Activated T-helper 17 cell treated with anti-CD3 and anti-CD28 coated beads, Interleukin-2, amount 50 U/mL, for 72 hours (primary cell): ENCODE data around the gene NR4A2. TPM values are rescaled to one million over a fixed set of nuclear protein-coding genes. Genes with fewer than 3 reads are reported as not detected.

ENCODE experiments used
- ATAC-seq: fragments of 150-1000 bp; cut with Tn5 transposase; replicated peaks from 2 replicates; pipeline ENCODE4 v1.10.0; 2021; ENCODE audit warnings: mild to moderate bottlenecking, moderate library complexity
- H3K27ac Mint-ChIP-seq: one replicate; pipeline ENCODE4 v1.8.0; 2022; ENCODE audit warnings: mixed read lengths
- H3K27me3 Mint-ChIP-seq: one replicate; pipeline ENCODE4 v1.8.0; 2022; ENCODE audit warnings: mixed read lengths
- H3K36me3 Mint-ChIP-seq: one replicate; pipeline ENCODE4 v1.8.0; 2022; ENCODE audit warnings: low read depth, mild to moderate bottlenecking, mixed read lengths
- H3K4me1 Mint-ChIP-seq: one replicate; pipeline ENCODE4 v1.8.0; 2022; ENCODE audit warnings: mixed read lengths
- H3K4me3 Mint-ChIP-seq: one replicate; pipeline ENCODE4 v1.8.0; 2022; ENCODE audit warnings: mild to moderate bottlenecking, mixed read lengths
- H3K9me3 Mint-ChIP-seq: one replicate; pipeline ENCODE4 v1.8.0; 2022; ENCODE audit warnings: mixed read lengths
- total RNA-seq, 2 donors: library from RNA; stranded (reverse); gene quantifications; one replicate each; pipeline ENCODE4 v1.2.3, GENCODE V29; 2022

Gene NR4A2
- 10 to 100 TPM in 1 of 2 donors, 1 to 10 TPM in 1; 1.9 to 11.9 TPM for total RNA-seq

DNA sequence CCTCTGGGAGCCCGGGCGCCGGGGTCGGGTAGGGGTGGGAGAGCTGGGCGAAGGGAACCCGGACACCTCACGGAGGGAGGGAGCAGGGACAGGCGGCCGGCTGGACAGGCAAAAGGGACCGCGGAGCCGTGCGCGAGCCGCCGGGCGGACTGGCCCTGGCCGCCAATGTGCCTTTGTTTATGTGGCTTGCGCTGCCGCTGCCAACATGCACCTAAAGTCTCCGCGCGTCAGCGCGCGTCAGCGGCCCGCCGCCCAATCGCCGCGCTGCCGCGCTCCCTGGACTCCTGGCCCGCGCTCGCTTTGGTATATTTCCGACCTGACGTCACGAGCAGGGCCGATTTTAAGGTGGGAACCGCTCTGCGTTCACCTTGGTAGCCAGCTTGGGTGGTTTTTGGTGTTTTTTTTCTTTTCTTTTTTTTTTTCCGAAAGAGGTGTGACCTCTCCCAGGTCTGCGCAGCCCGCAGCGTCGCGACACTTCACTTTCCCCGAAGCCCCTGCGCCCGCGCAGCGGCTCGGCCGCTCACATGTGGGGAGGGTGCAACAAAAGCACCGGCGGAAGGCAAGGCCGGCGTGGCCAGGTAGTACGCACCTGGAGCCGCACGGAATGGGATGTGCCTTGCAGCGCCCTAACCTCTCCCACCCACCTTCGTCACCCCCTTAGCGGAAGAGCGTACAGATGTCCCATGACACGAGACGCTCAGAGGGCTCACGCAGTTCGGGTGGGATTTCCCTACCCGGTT is at the start of gene NR4A2:
NR4A2 (minus strand) TSS at position 188 of the 740 bp plus-strand sequence. CDS start 2,535 bp downstream, outside the sequence.
- Mint-ChIP-seq H3K9me3 (no peaks in the 10 kb centered on the region), H3K4me1 (peaks cover 19% of the 10 kb centered on the region), H3K27ac (peak within 1 kb of the TSS; percentile 100), H3K4me3 (peak within 1 kb of the TSS; percentile 99), H3K27me3 (peaks cover 5% of the 10 kb centered on the region), H3K36me3 (peaks cover 70% of the 10 kb centered on the region)
- peak; percentile 74 for ATAC-seq

DNA sequence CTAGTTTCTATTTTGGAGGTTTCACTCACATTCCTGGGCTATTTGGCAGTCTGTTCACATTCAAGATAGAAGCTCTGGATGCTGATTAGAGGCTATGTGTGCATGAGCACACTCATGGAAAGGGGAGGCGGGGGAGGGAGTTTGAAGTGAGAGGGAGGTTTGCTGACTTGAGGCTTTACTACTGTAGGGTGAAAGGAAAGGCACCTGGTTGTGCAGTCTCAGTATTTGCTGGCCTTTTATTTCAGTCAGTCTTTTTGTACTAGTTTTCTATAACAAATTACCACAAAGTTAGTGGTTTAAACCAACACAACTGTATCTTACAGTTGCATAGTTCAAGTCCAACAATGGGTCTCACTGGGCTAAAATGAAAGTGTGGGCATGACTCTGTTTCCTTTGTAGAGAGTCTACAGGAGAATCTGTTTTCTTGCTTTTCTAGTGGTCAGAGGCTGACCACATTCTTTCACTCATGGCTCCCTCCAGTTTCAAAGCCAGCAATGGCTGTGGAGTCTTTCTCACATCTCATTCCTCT is 47.7 kb upstream of the NR4A2 start:
- Mint-ChIP-seq H3K4me1 (peaks cover 5% of the 10 kb centered on the region), H3K27ac (no peak overlapping the region), H3K4me3 (no peak overlapping the region), H3K27me3 (no peaks in the 10 kb centered on the region), H3K9me3 (no peaks in the 10 kb centered on the region), H3K36me3 (no peaks in the 10 kb centered on the region)
- ATAC-seq, result peak; percentile 85

DNA sequence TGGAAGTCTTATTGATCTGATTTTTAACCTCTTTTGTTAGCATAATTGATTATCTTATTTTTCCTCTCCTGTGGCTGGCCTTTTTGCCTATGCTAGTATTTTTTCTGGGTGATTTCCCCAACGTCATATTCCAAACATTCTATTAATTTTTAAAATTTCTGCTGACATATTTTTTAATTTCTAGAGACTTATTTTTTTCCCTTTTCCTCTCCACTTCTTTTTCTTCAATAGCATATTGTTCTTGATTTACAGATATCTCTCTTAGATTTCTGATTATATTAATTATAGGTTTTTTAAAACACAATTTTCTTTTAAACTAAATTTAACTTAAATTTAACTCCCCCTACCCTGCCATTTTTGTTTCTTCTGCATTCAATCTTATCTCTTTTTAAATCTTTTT is 47.2 kb upstream of the NR4A2 start:
- no peaks in the 10 kb centered on the region for H3K9me3 Mint-ChIP-seq
- H3K4me1 Mint-ChIP-seq, result peaks cover 1% of the 10 kb centered on the region
- H3K27ac Mint-ChIP-seq, result no peak overlapping the region
- no peaks in the 10 kb centered on the region for H3K36me3 Mint-ChIP-seq
- no peak overlapping the region for H3K4me3 Mint-ChIP-seq
- H3K27me3 Mint-ChIP-seq, result no peaks in the 10 kb centered on the region
- ATAC-seq, result no peak

DNA sequence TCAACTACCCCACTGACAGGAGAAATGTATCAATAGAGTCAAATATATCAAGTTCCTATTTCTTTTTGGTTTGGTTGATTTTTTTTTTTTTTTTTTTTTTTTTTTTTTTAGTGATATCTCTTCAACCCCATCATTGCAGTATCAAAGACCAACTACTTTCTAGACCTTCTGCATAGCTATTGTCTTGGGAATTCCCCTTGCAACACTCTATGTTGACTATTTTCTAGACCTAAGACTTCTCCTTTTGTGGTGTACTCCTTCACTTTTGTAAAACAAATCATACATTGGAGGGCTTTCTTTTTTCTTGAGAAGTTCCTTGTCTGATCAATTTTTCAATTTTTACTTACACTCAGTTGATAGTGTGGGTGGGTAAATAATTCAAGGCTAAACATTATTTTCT is 46.5 kb upstream of the NR4A2 start:
- Mint-ChIP-seq H3K4me3 (no peak overlapping the region), H3K27me3 (no peaks in the 10 kb centered on the region), H3K36me3 (no peaks in the 10 kb centered on the region), H3K9me3 (no peaks in the 10 kb centered on the region), H3K4me1 (no peaks in the 10 kb centered on the region), H3K27ac (no peak overlapping the region)
- no peak for ATAC-seq

DNA sequence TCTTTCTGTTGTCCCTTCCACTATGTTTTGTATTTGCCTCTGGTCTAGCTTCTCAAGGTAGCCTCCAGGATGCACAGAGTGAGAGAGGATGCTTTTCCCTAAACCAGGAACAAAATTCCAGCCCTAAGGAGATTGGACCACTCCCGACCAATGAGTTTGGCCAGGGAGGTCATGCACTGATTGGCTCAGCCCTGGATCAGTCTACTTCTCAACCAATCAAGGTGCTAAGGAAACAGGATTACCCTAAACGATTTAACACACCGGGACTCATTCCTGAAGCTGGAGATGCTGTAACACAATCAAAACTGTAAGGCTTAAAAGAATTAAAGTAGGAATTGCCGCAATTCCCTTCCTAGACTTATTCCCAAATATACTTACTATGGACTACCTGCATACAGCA is 34.2 kb upstream of the NR4A2 start:
- H3K27me3 Mint-ChIP-seq, result no peaks in the 10 kb centered on the region
- no peak for ATAC-seq
- H3K4me3 Mint-ChIP-seq, result no peak overlapping the region
- no peak overlapping the region for H3K27ac Mint-ChIP-seq
- H3K36me3 Mint-ChIP-seq, result no peaks in the 10 kb centered on the region
- H3K4me1 Mint-ChIP-seq, result no peaks in the 10 kb centered on the region
- no peaks in the 10 kb centered on the region for H3K9me3 Mint-ChIP-seq

DNA sequence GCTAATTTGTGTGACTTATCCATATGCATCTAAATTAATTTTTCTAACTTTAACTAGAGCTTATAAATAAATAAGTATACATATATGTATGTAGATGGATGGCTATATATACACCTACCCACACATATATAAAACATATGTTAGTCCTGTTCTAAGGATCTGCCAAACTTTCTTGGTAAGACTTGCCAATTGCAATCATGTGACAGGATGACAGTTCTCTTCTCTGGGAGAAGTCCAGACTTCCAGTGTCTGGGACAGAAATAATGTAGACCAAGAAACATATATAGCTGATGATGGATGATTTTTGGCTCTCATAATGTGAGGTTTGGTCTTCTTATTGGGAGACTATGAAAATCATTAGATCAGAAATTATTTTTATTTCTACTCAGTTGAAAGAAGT is 30.6 kb upstream of the NR4A2 start:
- Mint-ChIP-seq H3K4me1 (no peaks in the 10 kb centered on the region), H3K4me3 (no peak overlapping the region), H3K36me3 (no peaks in the 10 kb centered on the region), H3K9me3 (no peaks in the 10 kb centered on the region), H3K27me3 (no peaks in the 10 kb centered on the region), H3K27ac (no peak overlapping the region)
- ATAC-seq, result no peak

DNA sequence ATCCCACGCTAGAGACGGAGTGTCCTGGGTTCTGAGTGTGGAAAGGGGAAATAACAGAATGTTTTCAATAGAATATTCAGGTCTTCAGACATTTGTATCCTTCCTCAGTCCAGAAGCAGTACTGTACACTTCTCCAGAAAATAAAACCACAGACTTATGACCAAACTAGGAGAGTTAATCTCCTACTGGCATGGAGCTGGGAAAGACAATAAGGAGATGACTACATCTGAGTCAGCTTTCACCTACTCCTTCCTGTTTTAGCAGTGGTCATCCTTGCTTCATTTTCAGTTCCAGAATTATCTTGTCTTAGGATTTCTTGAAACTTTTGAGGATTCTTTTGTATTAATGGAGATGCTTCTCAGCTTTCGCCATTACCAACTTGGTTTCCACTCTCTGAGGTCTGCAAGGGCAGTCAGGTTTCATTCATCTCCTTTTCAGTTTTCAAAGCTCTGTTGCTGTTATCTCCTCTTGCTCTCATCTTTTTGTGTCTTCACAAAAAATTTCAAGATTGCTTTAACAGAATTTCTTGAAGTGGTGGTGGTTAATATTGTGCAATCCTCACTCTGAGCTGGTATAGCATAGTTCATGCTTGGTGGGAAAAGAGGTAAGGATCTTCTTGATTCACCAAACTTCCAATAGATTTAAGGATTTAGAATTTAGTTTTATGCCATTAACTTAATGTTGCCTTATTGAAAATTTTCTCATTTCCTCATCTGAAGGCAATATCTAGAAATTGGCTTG is 23.7 kb upstream of the NR4A2 start:
- no peak overlapping the region for H3K4me3 Mint-ChIP-seq
- no peak overlapping the region for H3K27ac Mint-ChIP-seq
- H3K4me1 Mint-ChIP-seq, result no peaks in the 10 kb centered on the region
- no peaks in the 10 kb centered on the region for H3K27me3 Mint-ChIP-seq
- peak; percentile 26 for ATAC-seq
- H3K36me3 Mint-ChIP-seq, result no peaks in the 10 kb centered on the region
- H3K9me3 Mint-ChIP-seq, result no peaks in the 10 kb centered on the region

DNA sequence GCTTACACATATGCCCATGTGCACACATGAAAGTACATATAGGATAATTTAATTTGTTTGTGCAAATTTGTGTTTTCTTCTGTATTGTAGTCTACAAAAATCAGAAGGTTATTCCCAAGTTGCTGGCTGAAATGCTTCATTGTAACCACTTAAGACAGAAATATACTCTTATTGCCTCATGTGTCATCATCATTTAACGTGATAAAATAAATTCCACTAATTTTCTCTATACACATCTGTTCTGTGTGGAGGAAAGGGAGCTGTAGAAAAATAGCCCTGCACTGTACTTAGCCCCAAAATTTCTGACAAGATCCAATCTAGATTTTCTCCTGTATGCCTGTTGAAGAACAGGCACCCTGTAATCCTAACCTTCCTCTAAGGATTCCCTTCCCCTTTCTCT is 20.4 kb upstream of the NR4A2 start:
- H3K4me3 Mint-ChIP-seq, result no peak overlapping the region
- H3K36me3 Mint-ChIP-seq, result no peaks in the 10 kb centered on the region
- no peak overlapping the region for H3K27ac Mint-ChIP-seq
- H3K27me3 Mint-ChIP-seq, result no peaks in the 10 kb centered on the region
- no peaks in the 10 kb centered on the region for H3K9me3 Mint-ChIP-seq
- no peak for ATAC-seq
- no peaks in the 10 kb centered on the region for H3K4me1 Mint-ChIP-seq

DNA sequence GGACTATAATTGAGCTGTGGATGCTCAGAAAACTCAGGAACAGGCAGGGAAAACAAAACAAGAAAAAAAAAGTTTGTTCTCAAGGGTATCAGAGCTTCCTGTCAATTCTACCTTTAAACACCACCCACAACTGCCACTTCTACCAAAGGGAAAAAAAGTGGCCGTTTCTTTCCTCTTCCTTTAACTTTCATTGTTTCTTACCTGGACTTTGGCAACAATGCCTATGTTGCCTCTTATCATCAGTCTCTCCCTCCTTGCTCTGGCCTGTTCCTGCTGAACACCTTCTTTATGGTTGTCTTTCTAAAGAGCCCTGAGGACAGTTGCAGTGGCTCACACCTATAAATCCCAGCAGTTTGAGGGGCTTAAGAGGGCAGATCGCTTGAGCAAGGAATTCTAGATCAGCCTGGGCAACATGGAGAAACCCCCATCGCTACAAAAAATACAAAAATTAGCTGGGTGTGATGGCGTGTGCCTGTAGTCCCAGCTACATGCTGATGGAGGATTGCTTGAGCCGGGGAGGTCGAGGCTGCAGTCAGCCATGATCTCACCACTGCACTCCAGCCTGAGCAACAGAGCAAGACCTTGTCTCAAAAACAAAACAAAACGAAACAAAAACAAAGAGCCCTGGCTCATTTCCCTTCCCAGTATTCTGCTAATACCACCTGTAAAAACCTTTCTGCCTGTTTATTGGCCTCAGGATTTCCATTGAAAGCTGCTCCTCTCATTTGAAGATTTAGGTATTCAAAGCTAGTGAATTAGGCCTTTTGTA is 18.0 kb upstream of the NR4A2 start:
- ATAC-seq, result no peak
- H3K36me3 Mint-ChIP-seq, result no peaks in the 10 kb centered on the region
- no peaks in the 10 kb centered on the region for H3K4me1 Mint-ChIP-seq
- no peaks in the 10 kb centered on the region for H3K9me3 Mint-ChIP-seq
- no peak overlapping the region for H3K27ac Mint-ChIP-seq
- no peak overlapping the region for H3K4me3 Mint-ChIP-seq
- no peaks in the 10 kb centered on the region for H3K27me3 Mint-ChIP-seq

DNA sequence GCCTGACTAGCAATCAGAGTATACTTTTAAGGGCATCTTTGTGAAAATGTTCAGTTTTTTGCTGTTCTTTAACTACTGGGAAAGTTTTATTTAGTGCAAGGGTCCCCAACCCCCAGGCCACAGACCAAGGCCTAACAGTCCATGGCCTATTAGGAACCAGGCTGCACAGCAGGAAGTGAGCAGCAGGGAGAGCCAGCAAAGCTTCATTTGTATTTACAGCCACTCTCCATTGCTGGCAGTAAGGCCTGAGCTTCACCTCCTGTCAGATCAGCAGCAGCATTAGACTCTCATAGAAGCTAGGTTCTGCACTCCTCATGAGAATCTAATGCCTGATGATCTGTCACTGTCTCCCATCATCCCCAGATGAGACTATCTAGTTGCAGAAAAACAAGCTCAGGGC is 17.1 kb upstream of the NR4A2 start:
- Mint-ChIP-seq H3K9me3 (no peaks in the 10 kb centered on the region), H3K4me3 (no peak overlapping the region), H3K27me3 (no peaks in the 10 kb centered on the region), H3K27ac (no peak overlapping the region), H3K4me1 (no peaks in the 10 kb centered on the region), H3K36me3 (no peaks in the 10 kb centered on the region)
- ATAC-seq, result no peak

DNA sequence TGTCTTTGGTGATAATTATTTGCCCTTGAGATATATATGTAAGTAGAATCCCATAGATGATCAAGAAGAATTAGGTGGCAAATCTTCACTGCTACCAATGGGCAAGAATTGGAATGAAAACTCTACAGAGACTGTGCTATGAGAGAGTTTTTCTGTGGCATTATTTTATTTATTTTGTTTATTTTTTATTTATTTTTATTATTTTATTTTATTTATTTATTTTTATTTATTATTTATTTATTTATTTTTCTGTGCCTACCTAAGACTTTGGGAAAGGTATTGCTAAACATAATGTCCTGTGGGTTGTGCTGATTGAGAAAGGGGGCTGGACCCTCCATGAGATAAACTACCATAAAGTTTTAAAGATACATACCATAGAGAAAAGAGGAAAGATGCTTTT is 16.6 kb upstream of the NR4A2 start:
- Mint-ChIP-seq H3K4me1 (no peaks in the 10 kb centered on the region), H3K27ac (no peak overlapping the region), H3K27me3 (no peaks in the 10 kb centered on the region), H3K9me3 (no peaks in the 10 kb centered on the region), H3K36me3 (no peaks in the 10 kb centered on the region), H3K4me3 (no peak overlapping the region)
- no peak for ATAC-seq

DNA sequence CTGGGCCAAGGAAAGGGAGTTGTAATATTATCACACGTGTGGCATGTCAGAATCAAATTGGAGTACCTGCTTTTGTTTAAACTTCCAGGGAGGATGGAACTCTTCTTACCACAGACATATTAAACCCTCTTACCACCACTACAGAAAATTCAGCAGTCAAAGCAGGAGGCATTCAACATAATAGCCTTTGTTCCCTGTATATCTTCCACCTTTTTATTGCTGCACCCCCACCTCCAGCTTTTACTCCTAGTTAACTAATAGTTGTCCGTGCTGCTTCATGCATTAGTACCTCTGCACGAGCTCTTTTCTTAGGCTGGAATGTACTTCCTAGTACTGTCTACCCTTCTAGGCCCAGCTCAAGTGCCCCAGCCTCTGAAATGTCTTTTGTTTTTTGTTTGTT is 14.9 kb upstream of the NR4A2 start:
- H3K4me3 Mint-ChIP-seq, result no peak overlapping the region
- H3K36me3 Mint-ChIP-seq, result no peaks in the 10 kb centered on the region
- no peak for ATAC-seq
- H3K27ac Mint-ChIP-seq, result no peak overlapping the region
- no peaks in the 10 kb centered on the region for H3K9me3 Mint-ChIP-seq
- H3K4me1 Mint-ChIP-seq, result peaks cover 6% of the 10 kb centered on the region
- no peaks in the 10 kb centered on the region for H3K27me3 Mint-ChIP-seq

DNA sequence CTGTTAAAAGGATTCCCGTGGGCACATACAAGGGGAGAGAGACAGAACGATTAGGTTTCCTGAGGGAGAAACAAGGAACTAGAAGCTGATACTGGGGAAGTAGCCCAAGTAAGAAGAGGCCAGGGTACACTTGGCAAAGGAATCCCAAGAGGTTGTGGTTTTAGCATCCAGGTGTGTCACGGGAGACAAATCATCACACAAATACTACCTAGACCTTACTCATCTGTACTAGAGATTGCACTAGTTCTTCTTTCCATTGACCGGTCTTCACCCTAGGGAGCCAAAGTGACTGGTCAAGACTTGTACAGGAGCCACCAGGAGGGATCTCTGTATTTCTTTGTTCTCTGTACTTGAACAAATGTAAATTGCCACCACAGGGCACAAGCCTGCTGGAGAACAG is 14.2 kb upstream of the NR4A2 start:
- H3K9me3 Mint-ChIP-seq, result no peaks in the 10 kb centered on the region
- peaks cover 6% of the 10 kb centered on the region for H3K4me1 Mint-ChIP-seq
- H3K27me3 Mint-ChIP-seq, result no peaks in the 10 kb centered on the region
- H3K27ac Mint-ChIP-seq, result no peak overlapping the region
- no peaks in the 10 kb centered on the region for H3K36me3 Mint-ChIP-seq
- no peak overlapping the region for H3K4me3 Mint-ChIP-seq
- ATAC-seq, result no peak

DNA sequence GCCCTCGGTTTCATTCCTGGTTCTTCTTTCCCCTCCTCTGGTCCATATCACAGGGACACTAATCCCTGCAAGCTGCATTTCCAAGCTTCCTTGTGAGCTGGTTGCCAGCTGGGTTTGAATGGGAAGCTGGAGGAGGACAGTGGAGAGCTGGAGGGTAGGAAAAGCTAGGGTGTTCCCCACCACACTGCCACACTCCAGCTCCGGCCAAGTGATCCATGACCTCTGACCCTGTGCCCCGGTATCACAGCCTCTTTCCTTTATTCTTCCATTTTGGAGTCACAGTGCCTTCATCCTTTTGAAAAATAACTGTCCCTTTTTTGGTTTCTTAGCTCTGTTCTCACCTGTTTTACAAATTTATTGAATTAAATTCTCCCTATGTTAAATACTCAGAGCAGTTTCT is 13.1 kb upstream of the NR4A2 start:
- Mint-ChIP-seq H3K4me3 (no peak overlapping the region), H3K9me3 (no peaks in the 10 kb centered on the region), H3K27ac (no peak overlapping the region), H3K4me1 (peaks cover 6% of the 10 kb centered on the region), H3K27me3 (no peaks in the 10 kb centered on the region), H3K36me3 (peaks cover 7% of the 10 kb centered on the region)
- ATAC-seq, result no peak
